Stomach (tissue), 4 donors: ENCODE measurements around the gene FEV.
A peak's percentile ranks its signal among the peaks of the same experiment; 100 is the strongest.

Source experiments
- CTCF ChIP-seq, 7 experiments: fragments of 450-650 bp in 4 of 7; fragments of 200-600 bp in 3 of 7; sonication (generic) in 3 of 7; IDR thresholded peaks; one replicate each; pipeline ENCODE4 v1.5.1; 2016 to 2019; ENCODE audit warnings: antibody characterized with exemption in 7 of 7, control low read depth in 2 of 7, mild to moderate bottlenecking in 1 of 7
- EP300 ChIP-seq: sonication (generic); formaldehyde crosslinking; IDR thresholded peaks from one replicate; pipeline ENCODE4 v1.6.1; 2017; ENCODE audit warnings: antibody characterized with exemption
- POLR2A ChIP-seq, 4 donors: fragments of 450-650 bp; IDR thresholded peaks; one replicate each; pipeline ENCODE4 v1.6.1; 2016; ENCODE audit warnings: antibody characterized with exemption in 4 of 4, control low read depth in 2 of 4, mild to moderate bottlenecking in 1 of 4, moderate library complexity in 1 of 4
- POLR2AphosphoS5 ChIP-seq, 3 donors: sonication (generic); formaldehyde crosslinking; IDR thresholded peaks; one replicate each; pipeline ENCODE4 v1.6.1; 2016; ENCODE audit warnings: antibody characterized with exemption in 3 of 3

GRCh38 chr2:218962859-218963492, 22.0 kb downstream of the FEV start:
- TF ChIP-seq CTCF (IDR thresholded peaks at IDR 0.05) (no peak), POLR2A (IDR thresholded peaks at IDR 0.05) (no peak), POLR2AphosphoS5 (IDR thresholded peaks at IDR 0.05) (peak in 1 of 3 donors; percentile 17), EP300 (no peak)
